ENCODE measurements around the gene GPX2. TPM values are rescaled to one million over a fixed set of nuclear protein-coding genes. Genes with fewer than 3 reads are reported as not detected.

Gene GPX2
- not detected in 2 replicates for total RNA-seq (2014; rRNA removed; shearing (Covaris generic))

DNA sequence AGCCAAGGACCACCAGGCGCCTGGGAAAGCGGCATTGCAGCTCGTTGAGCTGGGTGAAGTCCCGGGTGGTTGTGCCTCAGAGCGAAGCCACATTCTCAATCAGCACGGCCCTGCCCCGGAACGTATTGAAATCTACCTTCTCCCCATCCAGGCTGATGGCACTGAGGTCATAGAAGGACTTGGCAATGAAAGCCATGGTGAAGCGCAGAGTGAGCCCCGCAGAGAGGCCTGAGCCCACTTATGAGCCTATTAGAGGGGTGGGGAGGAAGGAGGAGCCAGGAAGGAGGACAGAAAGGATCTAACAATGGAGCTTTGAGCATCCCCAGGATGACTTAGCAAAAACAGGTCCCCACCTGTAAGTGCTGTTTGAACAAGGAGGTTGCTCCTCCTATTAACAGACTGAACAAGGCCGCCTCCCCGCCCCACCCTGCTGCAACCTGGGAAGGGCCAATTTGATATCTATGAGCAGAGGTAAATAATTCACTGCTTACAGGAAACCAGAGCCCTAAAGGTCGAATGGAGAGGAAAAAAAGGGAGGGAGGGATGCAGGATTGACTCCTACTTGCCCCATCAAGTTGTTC, at the start of gene GPX2:
Gene GPX2, minus strand, starts transcription at position 215 of the 581 bp plus-strand sequence. Its CDS starts 19 bp downstream, at position 196.
- no peak for DNase-seq (ENCODE audit: low read depth)

DNA sequence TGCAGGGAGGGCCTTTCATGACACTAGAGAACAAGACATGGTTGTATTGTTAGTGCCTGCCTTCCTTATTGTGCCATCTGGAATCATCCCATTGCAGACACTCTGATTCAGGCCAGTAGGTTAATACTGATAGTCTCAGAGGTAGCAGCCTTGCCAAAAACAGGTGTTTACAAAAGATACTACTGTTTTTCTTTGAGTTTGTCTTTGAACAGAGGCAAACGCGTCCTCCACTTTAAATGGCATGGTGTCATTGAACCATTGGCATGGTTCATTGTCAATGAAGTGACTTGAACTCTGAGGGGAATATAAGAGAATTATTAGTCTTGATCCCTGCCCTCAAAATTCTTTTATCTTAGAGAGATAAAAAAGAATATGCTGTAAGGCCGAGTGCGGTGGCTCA, 48.4 kb upstream of the GPX2 start:
- no peak for DNase-seq (ENCODE audit: low read depth)

DNA sequence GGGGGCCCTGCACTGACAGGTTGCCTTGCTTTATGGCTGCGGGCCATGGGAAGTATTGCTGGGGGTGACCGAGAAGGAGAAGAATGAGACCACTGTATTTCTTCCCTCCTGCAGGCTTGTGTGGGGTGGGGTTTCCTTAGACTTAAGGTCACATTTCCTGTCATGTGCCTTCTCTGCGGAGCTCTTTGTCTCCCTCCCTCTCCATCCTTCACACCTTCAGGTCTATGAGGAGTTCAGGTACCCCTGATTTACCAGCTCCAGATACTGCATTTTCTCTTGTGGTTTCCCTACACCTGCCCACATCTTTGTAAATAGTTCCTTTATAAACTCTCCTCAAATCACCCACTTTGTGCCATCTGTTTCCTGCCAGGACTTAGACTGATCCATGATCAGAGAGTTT, 47.8 kb upstream of the GPX2 start:
- DNase-seq (ENCODE audit: low read depth) = no peak

DNA sequence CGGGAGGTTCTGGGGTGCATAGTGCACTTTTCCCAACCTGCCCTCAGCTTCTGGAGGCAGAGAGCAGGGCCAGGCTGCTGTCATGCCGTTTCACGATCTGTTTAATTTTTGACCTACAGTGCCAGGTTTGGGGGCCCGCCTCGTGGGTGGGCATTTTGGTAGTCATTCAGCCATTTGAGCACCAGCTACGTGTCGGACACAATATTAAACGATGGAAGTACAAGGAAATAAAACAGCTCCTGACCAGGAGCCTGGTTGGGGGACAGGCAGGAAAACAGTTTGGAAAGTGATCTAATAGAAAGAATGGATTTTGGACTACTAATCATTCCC, 44.9 kb upstream of the GPX2 start:
- DNase-seq (ENCODE audit: low read depth) = no peak

DNA sequence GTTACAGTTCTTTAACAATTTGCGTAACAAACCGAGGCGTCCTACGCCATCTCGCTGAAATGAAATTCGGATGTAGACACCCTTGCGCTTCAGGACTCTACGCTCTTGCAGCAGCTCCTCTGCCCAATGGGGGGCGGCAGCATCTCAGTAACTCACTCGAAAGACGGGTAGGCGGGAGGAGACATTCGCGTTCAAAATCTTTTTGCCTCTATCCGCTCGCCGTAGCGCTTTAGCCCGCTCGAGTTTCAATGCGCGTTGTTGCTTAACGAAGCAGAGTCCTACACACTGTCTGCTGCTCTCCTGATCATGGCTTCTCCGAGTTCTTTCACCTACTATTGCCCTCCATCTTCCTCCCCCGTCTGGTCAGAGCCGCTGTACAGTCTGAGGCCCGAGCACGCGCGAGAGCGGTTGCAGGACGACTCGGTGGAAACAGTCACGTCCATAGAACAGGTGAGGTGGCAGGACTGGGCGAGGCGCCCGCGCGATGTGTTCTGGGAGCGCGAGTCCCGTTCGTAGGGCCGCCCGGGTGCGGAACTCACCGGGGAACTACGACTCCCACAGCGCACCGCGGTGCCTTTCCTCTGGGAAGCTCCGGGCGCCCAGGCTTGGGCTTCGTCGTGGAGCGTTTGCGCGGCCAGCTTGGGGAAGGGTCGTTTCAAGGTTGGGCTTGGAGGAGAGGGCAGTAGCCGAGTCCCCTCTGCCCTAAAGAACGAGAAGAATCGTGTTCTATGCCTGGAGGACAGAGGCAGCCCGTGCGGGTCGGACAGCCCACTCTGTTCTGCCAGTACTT, 44.3 kb upstream of the GPX2 start, which contains the start of gene FNTB:
Gene FNTB, plus strand, starts transcription at position 248 of the 790 bp plus-strand sequence. Its CDS starts 59 bp downstream, at position 307.
- DNase-seq (ENCODE audit: low read depth) = peak; percentile 95

DNA sequence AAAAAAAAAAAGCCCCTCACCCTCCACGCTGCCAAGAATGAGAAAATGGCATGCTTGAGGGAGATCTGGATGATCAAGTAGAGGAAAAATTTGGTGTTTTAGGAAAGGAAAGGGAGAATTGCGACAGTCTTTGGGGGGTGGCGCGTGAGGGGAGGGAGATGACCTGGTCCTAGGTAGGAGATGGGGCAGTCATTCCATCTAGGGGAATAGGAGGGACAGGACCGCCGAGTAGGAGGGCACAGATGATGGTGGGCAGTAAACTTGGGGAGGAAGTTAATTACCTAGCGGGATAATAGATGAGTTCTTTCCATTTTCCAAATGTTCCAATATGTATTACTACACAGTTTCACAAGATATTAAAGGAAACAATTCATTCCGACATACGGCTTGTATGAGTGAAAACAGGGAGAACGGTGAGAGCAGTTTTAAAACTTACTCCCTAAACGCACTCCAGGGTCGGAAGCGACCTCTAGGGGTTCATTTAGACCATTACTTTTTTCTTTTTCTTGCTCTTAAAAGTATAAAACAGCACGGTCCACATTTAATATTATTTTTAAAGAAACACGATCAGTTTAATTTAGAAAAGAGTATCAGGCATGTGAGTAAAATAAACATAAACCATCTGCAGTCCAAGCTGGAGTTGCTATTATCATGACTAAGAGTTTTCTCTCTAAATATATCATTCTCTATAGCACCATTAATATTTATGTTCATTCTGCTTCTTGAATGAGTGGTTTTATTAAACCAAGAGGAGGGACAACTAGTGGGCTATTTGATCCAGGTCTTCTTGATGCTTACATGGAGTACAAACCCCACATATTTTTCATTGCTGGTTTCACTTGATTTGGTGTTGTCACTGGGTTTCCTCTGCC, 41.1 kb upstream of the GPX2 start:
- DNase-seq (ENCODE audit: low read depth) = peak; percentile 48

DNA sequence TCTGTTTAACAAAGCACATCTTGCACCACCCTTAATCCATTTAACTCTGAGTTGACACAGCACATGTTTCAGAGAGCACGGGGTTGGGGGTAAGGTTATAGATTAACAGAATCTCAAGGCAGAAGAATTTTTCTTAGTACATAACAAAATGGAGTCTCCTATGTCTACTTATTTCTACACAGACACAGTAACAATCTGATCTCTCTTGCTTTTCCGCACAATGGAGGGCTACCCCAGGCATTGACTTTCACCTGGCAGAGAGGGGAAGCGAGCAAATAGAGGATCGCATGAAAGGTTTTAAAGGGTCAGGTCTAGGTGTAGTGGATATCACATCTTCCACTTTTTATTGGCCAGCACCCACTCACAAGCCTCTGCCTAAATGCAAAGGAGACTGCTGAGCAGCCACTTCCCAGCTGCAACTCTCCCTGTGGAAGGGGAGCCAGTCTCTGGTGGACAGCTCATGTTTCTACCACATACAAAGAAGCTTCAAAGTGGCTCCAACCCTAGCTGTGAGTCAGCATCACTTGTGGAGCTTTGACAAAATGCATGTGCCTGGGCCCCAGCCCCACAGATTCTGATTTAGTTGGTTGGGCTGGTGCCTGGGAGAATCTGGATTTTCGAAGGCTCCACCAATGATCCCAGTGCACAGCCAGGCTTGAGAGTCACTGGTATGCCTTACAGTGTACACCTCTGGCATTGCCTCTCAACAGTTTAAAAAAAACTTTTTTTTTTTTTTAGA, 37.0 kb upstream of the GPX2 start:
- peak; percentile 33 for DNase-seq (ENCODE audit: low read depth)

DNA sequence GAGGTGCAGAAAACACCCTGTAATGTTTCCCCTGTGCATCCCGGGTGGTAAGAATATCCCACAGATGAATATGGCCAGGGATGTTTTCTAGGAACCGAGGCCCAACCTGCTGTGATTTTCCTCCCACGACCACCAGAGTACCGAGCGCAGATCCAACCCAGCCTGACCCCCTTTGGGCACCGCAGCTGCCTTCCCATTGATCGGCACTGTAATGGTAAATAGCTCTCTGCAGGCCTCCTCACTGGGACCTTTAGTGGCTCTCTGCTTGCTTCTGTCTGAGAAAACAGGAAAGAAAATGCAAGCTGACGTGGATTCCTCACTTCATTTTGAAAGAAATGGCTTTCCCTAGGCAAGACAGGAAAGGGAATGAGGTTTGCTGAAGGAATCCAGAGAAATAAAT, 32.0 kb upstream of the GPX2 start:
- DNase-seq (ENCODE audit: low read depth) = no peak

DNA sequence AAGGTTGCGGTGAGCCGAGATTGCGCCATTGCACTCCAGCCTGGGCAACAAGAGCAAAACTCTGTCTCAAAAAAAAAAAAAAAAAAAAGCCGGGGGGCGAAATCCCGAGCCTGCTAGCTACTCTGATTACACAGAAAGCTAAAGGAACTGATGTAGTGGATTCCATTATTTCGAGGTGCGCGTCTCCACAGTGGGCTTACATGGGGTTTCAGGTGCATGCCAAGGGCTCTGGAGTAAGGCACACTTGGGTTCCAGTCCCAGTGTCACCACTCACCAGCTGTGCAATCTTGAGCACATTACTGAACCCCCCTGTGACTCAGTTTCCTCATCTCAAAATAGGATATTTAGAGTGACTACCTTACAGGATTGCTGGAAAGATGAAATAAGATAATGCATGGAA, 31.3 kb upstream of the GPX2 start:
- no peak for DNase-seq (ENCODE audit: low read depth)

DNA sequence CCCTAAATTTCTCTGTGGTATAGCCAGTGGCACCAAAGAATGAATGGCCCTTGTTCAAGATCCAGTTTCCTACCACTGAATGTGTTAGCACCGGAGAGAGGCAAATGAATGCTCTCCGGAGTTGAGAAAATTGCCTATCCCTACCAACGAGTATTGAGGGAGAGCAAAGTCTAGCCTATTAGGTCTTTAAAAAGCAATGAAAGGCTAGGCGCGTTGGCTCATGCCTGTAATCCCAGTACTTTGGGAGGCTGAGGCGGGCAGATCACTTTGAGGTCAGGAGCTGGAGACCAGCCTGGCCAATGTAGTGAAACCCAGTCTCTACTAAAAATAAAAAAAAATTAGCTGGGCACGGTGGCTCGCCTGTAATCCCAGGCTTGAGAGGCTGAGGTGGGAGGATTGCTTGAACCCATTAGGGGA, 30.5 kb upstream of the GPX2 start:
- no peak for DNase-seq (ENCODE audit: low read depth)

DNA sequence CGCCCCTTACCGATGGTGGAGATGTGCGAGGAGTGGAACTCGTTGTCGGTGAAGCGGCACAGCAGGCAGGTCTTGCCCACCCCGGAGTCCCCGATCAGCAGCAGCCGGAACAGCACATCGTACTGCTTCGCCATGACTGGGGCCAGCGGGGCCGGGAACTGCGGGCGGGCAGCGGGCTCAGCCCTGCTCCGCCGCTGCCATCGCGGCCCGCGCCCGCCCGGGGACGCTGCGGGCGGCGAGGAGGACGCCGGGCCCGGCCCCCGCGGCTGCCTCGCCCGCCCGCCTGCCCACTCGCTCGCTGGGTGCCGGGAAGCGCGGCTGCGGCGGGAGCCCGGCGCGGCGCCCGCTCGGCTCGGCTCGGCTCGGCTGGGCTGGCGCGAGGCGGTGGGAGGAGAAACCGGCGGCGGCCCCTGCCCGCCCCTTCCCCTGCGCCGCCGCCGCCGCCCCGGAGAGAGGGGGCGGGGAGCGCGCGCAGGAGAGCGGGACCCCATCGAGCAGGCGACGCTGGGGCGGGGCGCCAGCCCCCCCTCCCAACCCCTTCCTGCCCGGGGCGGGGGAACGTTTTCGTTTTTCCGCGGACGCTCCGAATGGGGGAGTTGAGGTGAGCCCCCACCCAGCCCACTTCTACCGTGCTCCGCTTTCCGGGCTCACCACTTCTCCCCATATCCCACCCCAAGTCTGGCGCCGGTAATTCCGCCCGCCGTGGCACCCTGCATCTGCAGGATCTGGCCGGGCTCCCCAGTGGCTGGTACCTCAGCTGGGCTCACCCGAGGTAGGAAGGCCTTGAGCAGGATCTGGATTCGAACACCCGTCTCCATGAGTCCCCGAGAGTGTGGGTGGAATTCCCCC, 29.6 kb upstream of the GPX2 start, which contains the start of gene RAB15:
Gene RAB15, minus strand, starts transcription at position 394 of the 849 bp plus-strand sequence. Its CDS starts 260 bp downstream, at position 134.
- peak; percentile 22 for DNase-seq (ENCODE audit: low read depth)

DNA sequence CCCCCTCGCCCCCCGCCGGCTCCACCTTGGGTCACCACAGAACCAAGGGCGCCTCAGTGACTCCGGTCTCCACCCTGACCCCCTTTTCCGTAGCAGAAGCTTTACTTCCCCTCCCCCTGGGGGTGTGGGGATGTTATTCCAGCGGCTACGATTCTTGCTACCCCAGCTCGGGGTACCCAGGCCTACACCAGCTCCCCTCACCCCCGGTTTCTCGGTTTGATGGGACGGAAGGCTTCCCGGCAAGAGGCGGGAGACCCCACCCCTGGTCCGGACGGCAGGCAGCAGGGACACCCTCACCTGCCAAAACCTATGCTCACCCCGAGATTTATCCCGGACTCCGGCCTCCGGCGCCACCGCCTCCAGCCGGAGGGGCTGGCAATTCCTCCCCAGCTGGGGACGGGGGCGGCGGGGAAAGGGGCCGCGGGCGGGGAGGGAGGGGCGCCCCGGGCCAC, 29.0 kb upstream of the GPX2 start:
- no peak for DNase-seq (ENCODE audit: low read depth)

DNA sequence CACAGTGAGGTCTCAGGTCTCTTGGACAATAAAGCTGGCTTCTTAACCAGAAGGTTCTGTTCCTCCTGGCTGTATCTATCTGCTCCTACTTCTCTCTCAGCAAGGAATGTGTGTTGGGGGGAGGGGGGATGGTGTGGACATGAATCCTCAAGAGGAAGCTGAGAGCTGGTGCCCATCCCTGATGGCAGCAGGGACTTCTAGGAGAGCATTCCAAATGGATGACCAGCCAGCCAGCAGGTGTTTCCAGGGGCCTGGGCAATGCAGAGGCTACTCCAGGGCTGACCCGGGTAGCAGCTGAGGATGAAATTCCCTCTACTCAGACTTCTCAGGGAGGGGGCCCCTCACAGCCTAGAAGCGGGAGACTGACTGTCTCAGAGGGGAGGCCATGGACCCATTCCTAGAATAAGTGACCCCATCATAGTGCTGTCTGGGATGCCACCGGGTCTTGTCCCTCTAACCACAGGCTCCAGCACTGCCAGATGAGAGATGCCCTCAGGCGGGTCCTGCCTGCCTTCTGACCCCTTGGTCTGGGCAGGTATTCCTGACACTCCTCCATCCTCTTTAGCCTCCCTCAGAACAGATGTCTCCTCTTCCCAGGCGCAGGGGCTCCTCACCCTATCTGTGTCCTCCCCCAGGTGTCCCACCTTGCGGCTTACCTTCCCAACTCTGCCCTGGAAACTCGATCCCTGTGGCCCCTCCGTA, 28.4 kb upstream of the GPX2 start:
- no peak for DNase-seq (ENCODE audit: low read depth)

DNA sequence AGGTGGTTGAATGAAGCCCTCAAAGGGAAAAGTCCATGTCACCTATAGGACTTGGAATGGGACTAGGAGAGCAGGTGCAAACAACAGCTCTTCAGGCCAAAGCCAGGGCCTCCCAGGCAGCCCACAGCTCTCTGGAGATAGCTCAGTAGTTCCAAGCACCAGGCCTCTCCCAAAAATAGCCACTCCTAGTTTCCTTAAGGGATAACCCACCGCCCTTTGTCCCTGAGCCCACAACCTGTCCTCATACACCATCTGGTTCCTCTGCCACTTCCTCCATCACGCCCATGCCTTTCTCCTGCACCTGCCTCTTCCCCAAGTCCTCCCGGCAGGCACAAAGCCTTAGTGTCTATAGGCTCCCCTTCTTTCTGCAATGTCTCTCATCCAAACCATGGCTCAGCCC, 27.5 kb upstream of the GPX2 start:
- no peak for DNase-seq (ENCODE audit: low read depth)

DNA sequence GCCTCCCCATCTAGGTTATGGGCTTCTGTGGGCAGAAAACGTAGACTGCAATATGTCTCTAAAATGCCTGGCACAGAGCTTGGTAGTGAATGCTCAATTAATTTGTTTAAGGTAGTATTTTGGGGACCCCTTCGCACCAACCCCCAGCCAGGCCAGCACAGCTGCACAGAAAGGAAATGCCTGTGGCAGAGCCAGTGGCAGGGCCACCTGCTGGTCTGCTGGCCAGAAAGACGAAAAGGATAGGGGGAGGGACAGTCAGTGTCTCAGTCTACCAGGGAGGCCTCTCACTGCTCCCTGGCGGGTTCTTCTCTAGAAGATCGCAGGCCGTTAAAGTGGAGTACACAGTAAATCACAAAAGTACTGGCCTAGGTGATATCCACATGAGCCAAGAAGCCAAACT, 26.1 kb upstream of the GPX2 start:
- no peak for DNase-seq (ENCODE audit: low read depth)

DNA sequence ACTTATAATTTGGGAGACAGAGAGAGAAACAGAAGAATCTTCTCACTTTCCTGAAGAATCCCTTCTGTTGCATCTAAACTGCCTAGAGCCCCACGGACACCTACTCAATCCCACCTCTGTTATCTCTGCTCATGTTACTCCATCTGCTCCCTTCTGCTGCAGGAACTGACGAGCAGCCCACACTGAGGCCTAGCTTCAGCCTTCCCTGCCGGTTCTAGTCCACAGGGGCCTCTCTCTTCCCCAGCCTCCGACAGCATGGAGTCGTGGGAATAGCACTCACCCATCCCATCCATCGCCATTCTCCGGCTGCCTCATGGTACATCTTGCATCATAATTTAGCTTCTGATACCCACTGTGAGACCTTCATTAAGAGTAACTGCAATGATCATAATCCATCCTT, 25.6 kb upstream of the GPX2 start:
- no peak for DNase-seq (ENCODE audit: low read depth)

DNA sequence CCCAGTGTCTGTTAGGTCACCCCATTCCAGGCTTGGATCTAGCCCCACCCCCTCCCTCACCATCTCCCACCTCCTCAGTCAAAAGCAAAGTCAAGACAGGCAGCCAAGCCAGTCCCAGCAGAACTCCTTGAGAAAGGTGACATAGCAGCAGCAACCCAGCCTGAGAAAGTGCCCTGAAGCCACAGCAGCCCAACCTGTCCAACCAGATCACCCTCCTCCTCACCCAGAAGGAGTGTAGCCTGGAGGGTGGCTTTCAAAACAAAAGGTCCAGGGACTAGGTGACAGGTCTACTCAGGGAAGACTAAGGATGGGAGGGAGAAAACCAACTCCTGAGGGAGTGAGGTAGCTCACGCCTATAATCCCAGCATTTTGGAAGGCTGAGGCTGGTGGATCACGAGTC, 24.4 kb upstream of the GPX2 start:
- DNase-seq (ENCODE audit: low read depth) = no peak

DNA sequence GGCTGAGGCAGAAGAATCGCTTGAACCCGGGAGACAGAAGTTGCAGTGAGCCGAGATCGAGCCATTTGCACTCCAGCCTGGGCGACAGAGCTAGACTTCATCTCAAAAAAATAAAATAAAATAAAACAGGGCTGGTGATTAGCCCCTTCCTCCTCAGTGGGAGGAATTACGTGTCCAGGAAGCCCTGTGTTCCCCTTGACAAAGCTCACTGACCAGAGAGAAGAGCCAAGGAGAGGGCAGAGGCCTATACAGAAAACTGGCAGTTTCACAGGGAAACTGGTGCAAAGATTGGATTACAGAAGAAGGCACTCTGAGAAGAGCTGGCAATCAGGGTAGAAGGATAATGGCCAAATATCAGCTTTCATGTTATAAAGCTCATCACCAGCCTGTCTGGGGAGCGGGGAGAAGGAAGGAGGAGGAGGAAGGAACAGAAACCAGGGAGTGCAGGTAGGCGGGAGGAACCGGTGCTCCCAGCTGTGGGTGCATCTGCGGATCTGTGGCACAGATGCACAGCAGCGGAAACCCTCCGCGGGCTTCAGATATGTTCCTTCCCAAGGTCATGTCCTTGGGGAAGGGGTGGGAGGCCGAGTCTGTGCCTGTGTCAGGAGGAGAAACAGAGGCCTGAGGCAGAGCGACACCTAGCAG, 22.9 kb upstream of the GPX2 start:
- no peak for DNase-seq (ENCODE audit: low read depth)

DNA sequence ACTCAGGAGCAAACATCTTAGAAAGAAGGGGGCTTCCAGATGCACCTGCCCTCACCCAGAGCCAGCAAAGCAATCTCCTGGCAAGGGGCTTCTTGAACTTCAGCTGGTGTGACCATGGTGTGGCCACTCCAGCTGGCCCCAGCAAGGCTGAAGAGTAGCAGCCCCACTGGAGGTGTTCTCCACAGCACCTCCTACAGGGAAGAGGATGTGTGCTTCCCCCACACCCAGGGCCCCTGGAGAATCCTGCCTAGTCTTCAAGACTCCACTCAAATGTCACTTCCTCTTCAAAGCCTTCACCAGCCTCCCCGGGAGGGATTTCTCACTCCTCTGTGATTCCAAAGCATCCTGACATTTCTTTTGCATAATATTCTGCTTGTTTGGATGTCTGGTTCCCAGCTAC, 21.1 kb upstream of the GPX2 start:
- DNase-seq (ENCODE audit: low read depth) = no peak
